Measurements from ENCODE around the gene RELA. TPM values are rescaled to one million over a fixed set of nuclear protein-coding genes. Genes with fewer than 3 reads are reported as not detected.

Gene RELA
- total RNA-seq, 4 donors from 2014 or later: 37.8 to 72.7 (median 46.8) TPM

DNA sequence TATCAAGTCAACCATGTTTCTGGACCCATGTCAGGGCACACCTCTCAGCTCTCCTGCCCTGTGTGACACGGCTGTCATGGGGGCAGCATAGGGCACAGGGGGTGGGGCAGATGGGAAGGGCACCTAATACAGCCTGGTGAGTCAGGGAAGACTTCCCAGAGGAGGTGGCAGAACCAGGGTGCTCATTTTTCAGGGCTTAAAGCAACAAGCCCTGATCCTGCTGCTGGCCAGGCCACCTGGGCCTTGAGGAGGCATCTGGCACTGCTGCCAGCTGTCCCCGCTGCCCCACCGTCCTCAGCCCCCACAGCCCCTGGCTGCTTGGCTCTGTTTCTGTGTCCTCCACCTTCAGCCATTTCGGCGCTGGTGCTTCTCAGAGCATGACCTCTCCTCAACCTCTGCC is 53.1 kb downstream of the RELA start:
- TF ChIP-seq, protein P1, sequence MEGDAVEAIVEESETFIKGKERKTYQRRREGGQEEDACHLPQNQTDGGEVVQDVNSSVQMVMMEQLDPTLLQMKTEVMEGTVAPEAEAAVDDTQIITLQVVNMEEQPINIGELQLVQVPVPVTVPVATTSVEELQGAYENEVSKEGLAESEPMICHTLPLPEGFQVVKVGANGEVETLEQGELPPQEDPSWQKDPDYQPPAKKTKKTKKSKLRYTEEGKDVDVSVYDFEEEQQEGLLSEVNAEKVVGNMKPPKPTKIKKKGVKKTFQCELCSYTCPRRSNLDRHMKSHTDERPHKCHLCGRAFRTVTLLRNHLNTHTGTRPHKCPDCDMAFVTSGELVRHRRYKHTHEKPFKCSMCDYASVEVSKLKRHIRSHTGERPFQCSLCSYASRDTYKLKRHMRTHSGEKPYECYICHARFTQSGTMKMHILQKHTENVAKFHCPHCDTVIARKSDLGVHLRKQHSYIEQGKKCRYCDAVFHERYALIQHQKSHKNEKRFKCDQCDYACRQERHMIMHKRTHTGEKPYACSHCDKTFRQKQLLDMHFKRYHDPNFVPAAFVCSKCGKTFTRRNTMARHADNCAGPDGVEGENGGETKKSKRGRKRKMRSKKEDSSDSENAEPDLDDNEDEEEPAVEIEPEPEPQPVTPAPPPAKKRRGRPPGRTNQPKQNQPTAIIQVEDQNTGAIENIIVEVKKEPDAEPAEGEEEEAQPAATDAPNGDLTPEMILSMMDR (IDR thresholded peaks at IDR 0.05): no peak
- DNase-seq (ENCODE audit: low spot score) (no peak), ATAC-seq (ENCODE audit: low FRiP score) (no peak)

DNA sequence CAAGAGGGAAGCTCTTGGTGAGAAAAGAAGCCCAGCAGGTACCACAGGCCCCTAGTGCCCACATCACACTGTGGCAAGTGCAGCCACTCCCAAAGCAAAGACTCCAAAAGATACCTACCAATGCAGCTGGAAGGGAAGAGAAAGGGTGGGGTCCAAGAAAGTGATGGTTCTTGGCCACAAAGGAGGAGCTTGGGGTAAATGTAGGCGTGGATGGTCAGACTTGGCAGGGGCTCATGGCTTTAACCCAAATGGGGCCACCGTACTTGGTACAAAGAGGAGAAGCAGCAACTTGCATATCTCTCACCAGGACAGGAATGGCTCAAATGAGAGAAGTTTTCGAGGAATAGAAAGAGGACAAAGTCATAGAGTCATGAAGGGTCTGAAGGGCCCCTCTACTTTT is 53.5 kb downstream of the RELA start:
- no peak for DNase-seq (ENCODE audit: low spot score)

DNA sequence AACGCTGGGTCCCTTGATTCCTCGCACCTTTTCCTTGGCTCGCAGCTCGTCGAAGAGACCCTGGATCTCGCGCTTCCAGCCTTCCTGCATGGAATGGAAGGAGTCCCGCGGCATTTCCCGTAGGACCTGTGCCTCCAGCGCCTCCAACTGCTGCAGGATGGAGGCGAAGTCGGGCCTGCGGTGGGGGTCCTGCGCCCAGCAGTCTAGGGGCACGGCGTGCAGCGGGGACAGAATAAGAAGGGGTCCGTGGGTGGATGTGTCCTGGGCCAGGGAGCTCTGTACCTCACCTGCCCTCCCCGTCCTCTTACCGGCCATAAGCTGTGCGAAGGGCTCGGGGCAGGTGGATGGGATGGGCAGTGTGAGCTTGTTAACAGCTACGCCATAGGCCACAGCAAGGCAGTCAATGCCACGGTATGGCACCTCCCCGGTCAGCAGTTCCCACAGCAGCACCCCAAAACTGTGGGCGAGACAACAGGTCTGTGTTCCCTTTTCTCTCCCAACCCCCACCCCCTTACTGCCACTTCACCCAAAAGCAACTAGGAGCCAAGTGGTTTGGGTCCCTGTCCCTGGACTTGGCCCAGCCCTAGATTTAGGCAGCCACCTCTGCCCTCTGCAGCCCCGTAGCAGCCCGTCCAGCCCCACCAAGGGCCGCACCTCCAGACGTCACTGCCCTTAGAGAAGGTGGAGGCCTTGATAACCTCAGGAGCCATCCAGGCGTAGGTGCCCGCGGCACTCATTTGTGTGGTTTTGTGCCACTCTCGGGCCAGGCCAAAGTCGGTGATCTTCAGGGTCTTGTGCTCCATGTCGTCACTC is 54.9 kb downstream of the RELA start:
- TF ChIP-seq, protein P1 (IDR thresholded peaks at IDR 0.05): no peak
- DNase-seq (ENCODE audit: low spot score) (no peak), ATAC-seq (ENCODE audit: low FRiP score) (no peak)

More for the DNA sequence above, 53.5 kb downstream of the RELA start:
- no peak for ATAC-seq (ENCODE audit: low FRiP score)
- TF ChIP-seq, protein P1 (IDR thresholded peaks at IDR 0.05): no peak

DNA sequence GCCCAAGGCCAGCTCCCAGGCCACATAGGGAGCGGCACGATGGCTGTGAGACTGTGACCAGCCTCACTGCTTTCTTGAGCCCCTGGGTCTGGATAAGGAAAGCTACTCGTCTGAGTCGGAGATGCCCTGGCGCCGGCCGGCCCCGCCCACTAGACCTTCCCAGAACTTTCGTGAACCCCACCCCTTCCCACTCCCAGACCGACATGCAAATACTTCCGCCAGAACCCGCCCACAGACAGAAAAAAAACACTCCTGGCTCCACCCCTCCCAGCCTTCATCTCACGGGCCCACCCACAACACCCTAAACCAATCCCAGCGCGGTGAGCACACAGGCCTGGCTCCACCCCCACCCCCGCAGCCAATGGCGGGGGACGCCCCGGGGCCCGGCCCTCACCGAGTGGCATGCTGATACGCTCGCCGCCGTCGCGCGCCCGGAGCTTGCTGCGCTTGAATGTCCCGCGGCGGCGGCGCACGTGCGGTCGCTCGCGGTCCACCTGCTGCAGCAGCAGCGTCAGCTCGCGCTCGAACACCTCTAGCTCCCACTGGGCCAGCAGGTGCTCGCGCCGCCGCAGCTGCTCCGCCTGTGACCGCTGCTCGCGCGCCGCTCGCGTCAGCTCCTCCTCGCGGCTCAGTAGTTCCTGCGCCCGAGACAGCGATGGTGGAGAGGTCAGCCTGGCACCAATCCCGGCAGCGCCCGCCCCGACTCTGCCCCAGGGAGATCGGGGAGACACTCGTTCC is 55.7 kb downstream of the RELA start:
- DNase-seq (ENCODE audit: low spot score): peak; percentile 79
- peak; percentile 94 for ATAC-seq (ENCODE audit: low FRiP score)
- TF ChIP-seq, protein P1 (IDR thresholded peaks at IDR 0.05): no peak

DNA sequence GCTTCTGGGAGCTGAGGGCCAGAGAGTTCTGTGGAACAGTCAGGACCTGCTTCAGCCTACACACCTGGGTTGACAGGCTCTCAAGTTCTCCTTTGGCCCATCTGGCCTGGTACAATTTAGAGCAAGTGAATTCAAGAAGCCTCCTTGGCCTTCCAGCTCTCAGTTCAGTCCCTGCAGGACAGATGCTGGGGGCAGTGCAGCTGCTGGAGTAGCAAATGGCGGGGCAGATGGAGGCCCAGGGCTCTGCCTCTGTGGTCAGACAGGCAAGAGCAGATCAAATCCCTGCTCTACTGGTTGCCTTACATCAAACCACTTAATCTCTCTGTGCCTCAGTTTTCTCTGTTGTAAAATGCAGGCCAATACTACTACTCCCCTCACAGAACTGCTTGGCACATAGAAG is 58.5 kb downstream of the RELA start:
- ATAC-seq (ENCODE audit: low FRiP score) (no peak), DNase-seq (ENCODE audit: low spot score) (no peak)

More for the DNA sequence above, 58.5 kb downstream of the RELA start:
- TF ChIP-seq, protein P1 (IDR thresholded peaks at IDR 0.05): no peak

Small RNA genes within 50 kb of the gene (small RNA-seq; reads per million reads assigned to genes)
- not detected for gene MIR4489
- not detected for gene MIR4690
- not detected for gene RN7SL309P

Other genes with a start within 250 kb of the RELA start
- 1,000 to 10,000 TPM in 1 of 4 donors, 100 to 1,000 TPM in 3; 447 to 1,169 (median 678) TPM for gene NEAT1, start 240.1 kb downstream of the RELA start, total RNA-seq
- gene MALAT1, start 163.9 kb downstream of the RELA start, total RNA-seq: over 10,000 TPM; 11,614 to 21,764 (median 16,063) TPM
- gene SCYL1, start 137.8 kb downstream of the RELA start, total RNA-seq: 100 to 1,000 TPM in 1 of 4 donors, 10 to 100 TPM in 3; 75.4 to 105 (median 88.8) TPM
- 10 to 100 TPM; 67.3 to 84.8 (median 76.5) TPM for gene LTBP3, start 104.6 kb downstream of the RELA start, total RNA-seq
- gene ZNRD2, start 92.4 kb downstream of the RELA start, total RNA-seq: 10 to 100 TPM; 41.1 to 56.1 (median 50.1) TPM
- 10 to 100 TPM; 29.1 to 37.4 (median 33.1) TPM for gene FAM89B, start 90.4 kb downstream of the RELA start, total RNA-seq
- gene EHBP1L1, start 86.9 kb downstream of the RELA start, total RNA-seq: 100 to 1,000 TPM in 1 of 4 donors, 10 to 100 TPM in 3; 21.2 to 125 (median 65.6) TPM
- 1 to 10 TPM in 3 of 4 donors, not detected in 1; 1.1 to 1.7 (median 1.5) TPM for gene KCNK7, start 67.1 kb downstream of the RELA start, total RNA-seq
- gene MAP3K11, start 48.7 kb downstream of the RELA start, total RNA-seq: 10 to 100 TPM; 29.6 to 69.5 (median 44.8) TPM
- 10 to 100 TPM; 15.8 to 25.1 (median 20.7) TPM for gene PCNX3, start 47.1 kb downstream of the RELA start, total RNA-seq
- gene SIPA1, start 24.8 kb downstream of the RELA start, total RNA-seq: 10 to 100 TPM; 19.3 to 60.5 (median 33.3) TPM
- 10 to 100 TPM; 39.8 to 48.2 (median 44.7) TPM for gene KAT5, start 49.3 kb upstream of the RELA start, total RNA-seq
- 100 to 1,000 TPM in 3 of 4 donors, 10 to 100 TPM in 1; 89.7 to 192 (median 125) TPM for gene RNASEH2C, start 57.9 kb upstream of the RELA start, total RNA-seq
- gene AP5B1, start 118.1 kb upstream of the RELA start, total RNA-seq: 10 to 100 TPM; 15.4 to 32.8 (median 30.9) TPM
- gene OVOL1, start 124.1 kb upstream of the RELA start, total RNA-seq: not detected
- 1 to 10 TPM in 2 of 4 donors, under 1 TPM in 2; 0.79 to 1.6 (median 1.1) TPM for gene SNX32, start 171.0 kb upstream of the RELA start, total RNA-seq
- 100 to 1,000 TPM; 485 to 798 (median 586) TPM for gene CFL1, start 195.3 kb upstream of the RELA start, total RNA-seq
- 10 to 100 TPM; 25.9 to 60.8 (median 28.8) TPM for gene MUS81, start 197.5 kb upstream of the RELA start, total RNA-seq
- 10 to 100 TPM; 39.4 to 81.8 (median 66.1) TPM for gene EFEMP2, start 209.9 kb upstream of the RELA start, total RNA-seq
- gene CTSW, start 216.9 kb upstream of the RELA start, total RNA-seq: 1 to 10 TPM; 1.6 to 3.9 (median 2.8) TPM
- gene FIBP, start 225.6 kb upstream of the RELA start, total RNA-seq: 10 to 100 TPM; 48.8 to 66.4 (median 54.6) TPM
- 10 to 100 TPM; 40.2 to 85.9 (median 59.4) TPM for gene CCDC85B, start 227.8 kb upstream of the RELA start, total RNA-seq
- gene FOSL1, start 237.5 kb upstream of the RELA start, total RNA-seq: 100 to 1,000 TPM in 2 of 4 donors, 10 to 100 TPM in 1, 1 to 10 TPM in 1; 2.8 to 223 (median 57.0) TPM